GM19455 (cell line): ENCODE measurements around the gene DOCK10.

Experiments used
- ATAC-seq: cut with Tn5 transposase; IDR thresholded peaks from one replicate; pipeline ENCODE4 v1.9.1; 2021; ENCODE audit not compliant: unreplicated experiment

The DOCK10 gene

GRCh38 chr2:224885836-224886547, 156.3 kb downstream of the DOCK10 start:
- peak; percentile 86 for ATAC-seq

- ATAC-seq = no peak
Observed at GRCh38 chr2:224885291-224885690, 157.0 kb downstream of the DOCK10 start.

GRCh38 chr2:224884188-224884587, 158.1 kb downstream of the DOCK10 start:
- ATAC-seq = no peak

GRCh38 chr2:224883700-224884099, 158.6 kb downstream of the DOCK10 start:
- ATAC-seq = no peak

- no peak for ATAC-seq
Observed at GRCh38 chr2:224883172-224883516, 159.1 kb downstream of the DOCK10 start.

GRCh38 chr2:224882291-224883171, 159.7 kb downstream of the DOCK10 start:
- ATAC-seq = no peak

GRCh38 chr2:224881846-224882245, 160.4 kb downstream of the DOCK10 start:
- no peak for ATAC-seq

- no peak for ATAC-seq
Observed at GRCh38 chr2:224876522-224876921, 165.7 kb downstream of the DOCK10 start.

GRCh38 chr2:224875841-224876240, 166.4 kb downstream of the DOCK10 start:
- no peak for ATAC-seq

- no peak for ATAC-seq
Observed at GRCh38 chr2:224875153-224875552, 167.1 kb downstream of the DOCK10 start.

GRCh38 chr2:224871813-224872212, 170.5 kb downstream of the DOCK10 start:
- no peak for ATAC-seq

- no peak for ATAC-seq
Observed at GRCh38 chr2:224870341-224870740, 171.9 kb downstream of the DOCK10 start.

- no peak for ATAC-seq
Observed at GRCh38 chr2:224869601-224870233, 172.6 kb downstream of the DOCK10 start.

GRCh38 chr2:224865016-224865415, 177.3 kb downstream of the DOCK10 start:
- ATAC-seq = no peak

- no peak for ATAC-seq
Observed at GRCh38 chr2:224861266-224861665, 181.0 kb downstream of the DOCK10 start.

- no peak for ATAC-seq
Observed at GRCh38 chr2:224860786-224861185, 181.5 kb downstream of the DOCK10 start.

GRCh38 chr2:224851811-224852210, 190.5 kb downstream of the DOCK10 start:
- no peak for ATAC-seq

- no peak for ATAC-seq
Observed at GRCh38 chr2:224850081-224850480, 192.2 kb downstream of the DOCK10 start.

- no peak for ATAC-seq
Observed at GRCh38 chr2:224849264-224849663, 193.0 kb downstream of the DOCK10 start.

- ATAC-seq = no peak
Observed at GRCh38 chr2:224847961-224848850, 194.1 kb downstream of the DOCK10 start.

- no peak for ATAC-seq
Observed at GRCh38 chr2:224847381-224847780, 194.9 kb downstream of the DOCK10 start.
